CD4-positive, alpha-beta memory T cell (primary cell): ENCODE data around the gene TRMT112. TPM values are rescaled to one million over a fixed set of nuclear protein-coding genes. Genes with fewer than 3 reads are reported as not detected.

ENCODE experiments used
- CTCF ChIA-PET: fragments of 350-600 bp; sonication (Branson Sonifier 250); formaldehyde crosslinking; loops from one replicate; lab custom pipeline; 2021; ENCODE audit warnings: inconsistent platforms; ENCODE audit not compliant: partially characterized antibody; lab: Charles Lee
- POLR2A ChIA-PET: fragments of 350-600 bp; sonication (Branson Sonifier 250); formaldehyde crosslinking; loops from one replicate; lab custom pipeline; 2021; ENCODE audit not compliant: partially characterized antibody; lab: Charles Lee
- DNase-seq, 5 donors: peaks; one replicate each; pipeline versions ENCODE4 v3.0.0 to v3.0.0-alpha.2; 2020 to 2022; ENCODE audit warnings: mixed read lengths in 1 of 5
- H3K27ac ChIP-seq: one replicate; pipeline ENCODE4 v1.7.0; 2013; ENCODE audit warnings: low read depth, low read length
- H3K27me3 ChIP-seq: 2 replicates; pipeline ENCODE4 v1.7.0; 2013; ENCODE audit warnings: mild to moderate bottlenecking, low read length, moderate library complexity; ENCODE audit not compliant: insufficient read depth
- H3K36me3 ChIP-seq: 2 replicates; pipeline ENCODE4 v1.7.0; 2013; ENCODE audit warnings: mild to moderate bottlenecking, low read length, moderate library complexity; ENCODE audit not compliant: insufficient read depth
- H3K4me1 ChIP-seq: 2 replicates; pipeline ENCODE4 v1.7.0; 2013; ENCODE audit warnings: mild to moderate bottlenecking, low read length, moderate library complexity; ENCODE audit not compliant: insufficient read depth
- H3K4me3 ChIP-seq, 2 donors: one replicate each; pipeline ENCODE4 v1.7.0; 2013; ENCODE audit warnings: low read length in 2 of 2, mild to moderate bottlenecking in 1 of 2
- H3K9me3 ChIP-seq, 2 donors: one replicate each; pipeline ENCODE4 v1.7.0; 2013; ENCODE audit warnings: low read length in 2 of 2, control low read depth in 1 of 2; ENCODE audit not compliant: control insufficient read depth in 1 of 2
- H3K27ac Mint-ChIP-seq, 7 donors: one replicate each; pipeline ENCODE4 v1.8.0; 2020 to 2021; ENCODE audit warnings: mixed read lengths in 7 of 7, mild to moderate bottlenecking in 6 of 7, inconsistent platforms in 3 of 7, moderate library complexity in 3 of 7
- H3K27me3 Mint-ChIP-seq, 2 donors: one replicate each; pipeline ENCODE4 v1.8.0; 2020 to 2021; ENCODE audit warnings: mixed read lengths in 2 of 2
- H3K36me3 Mint-ChIP-seq, 2 donors: one replicate each; pipeline ENCODE4 v1.8.0; 2020 to 2021; ENCODE audit warnings: mixed read lengths in 2 of 2, inconsistent platforms in 1 of 2, mild to moderate bottlenecking in 1 of 2
- H3K4me1 Mint-ChIP-seq, 4 donors: one replicate each; pipeline ENCODE4 v1.8.0; 2020 to 2021; ENCODE audit warnings: mixed read lengths in 4 of 4, mild to moderate bottlenecking in 1 of 4
- H3K4me3 Mint-ChIP-seq, 8 donors: one replicate each; pipeline ENCODE4 v1.8.0; 2020 to 2021; ENCODE audit warnings: mixed read lengths in 8 of 8, mild to moderate bottlenecking in 7 of 8, moderate library complexity in 6 of 8, inconsistent platforms in 3 of 8
- H3K9me3 Mint-ChIP-seq, 8 donors: one replicate each; pipeline ENCODE4 v1.8.0; 2020 to 2021; ENCODE audit warnings: mixed read lengths in 8 of 8, mild to moderate bottlenecking in 5 of 8, inconsistent platforms in 3 of 8, moderate library complexity in 1 of 8
- intact Hi-C: fragments of 100-400 bp; cut with micrococcal nuclease; formaldehyde crosslinking; loops from one replicate; pipeline ENCODE4 v1.15.1; 2023
- polyA plus RNA-seq, 2 donors: library from polyadenylated mRNA; unstranded; fragments of 300-500 nt; fragmentation: Illumina TruSeq; gene quantifications; one replicate each; pipeline ENCODE4 v1.2.3, GENCODE V29; 2021
- total RNA-seq, 2 experiments: library from RNA; stranded (reverse); gene quantifications; one replicate each; pipeline ENCODE4 v1.2.3, GENCODE V29; 2021

TRMT112 gene
- total RNA-seq, result 100 to 1,000 TPM; 171 to 174 TPM
- polyA plus RNA-seq, result 100 to 1,000 TPM; 413 to 516 TPM

- intact Hi-C loops, result loop anchor here (1.0 to 5.0 kb wide), 6 partner anchors 12 to 336 kb away; partner anchors contain the start of genes CCDC88B, ESRRA, GPR137 and RPS6KA4
- H3K9me3 ChIP-seq, result no peaks in the 10 kb centered on the region
- H3K4me3 ChIP-seq, result peak within 1 kb of the TSS; percentile 68 to 72
- no peaks in the 10 kb centered on the region for H3K27me3 ChIP-seq
- peaks cover 23 to 51% (median 36%) of the 10 kb centered on the region in 4 donors for H3K4me1 Mint-ChIP-seq
- peaks cover 26% of the 10 kb centered on the region for H3K4me1 ChIP-seq
- peak within 1 kb of the TSS; percentile 95 to 99 (median 96) for H3K4me3 Mint-ChIP-seq
- H3K27ac Mint-ChIP-seq, result peak within 1 kb of the TSS; percentile 97 to 100 (median 100)
- no peaks in the 10 kb centered on the region for H3K27me3 Mint-ChIP-seq
- ChIA-PET CTCF (interaction anchor here (0.7 to 3.8 kb wide), 25 partner anchors 10 to 335 kb away, joined by 3 to 54 read pairs (median 5); partner anchors contain the start of genes CATSPERZ, CCDC88B, ESRRA and FERMT3), POLR2A (interaction anchor here (0.6 to 4.8 kb wide), 42 partner anchors 12 to 1760 kb away, joined by 3 to 153 read pairs (median 5); partner anchors contain the start of genes BAD, C11orf98, CATSPERZ and CCDC85B)
- peaks cover 20 to 41% of the 10 kb centered on the region in 2 donors for H3K36me3 Mint-ChIP-seq
- peak; percentile 95 to 100 (median 99) for DNase-seq
- peak within 1 kb of the TSS; percentile 96 for H3K27ac ChIP-seq
- H3K36me3 ChIP-seq, result peaks cover 12% of the 10 kb centered on the region
- H3K9me3 Mint-ChIP-seq, result peaks cover 0 to 2% (median 0%) of the 10 kb centered on the region in 8 donors
Observed at GRCh38 chr11:64317325-64317960, at the start of gene TRMT112. Gene TRMT112, minus strand, starts transcription at chr11:64317559. Its CDS starts 33 bp downstream, at chr11:64317526.

- no peak overlapping the region for H3K4me3 Mint-ChIP-seq
- peaks cover 0 to 9% (median 3%) of the 10 kb centered on the region in 4 donors for H3K4me1 Mint-ChIP-seq
- ChIA-PET CTCF (interaction anchor here (1.2 kb wide), 1 partner anchor 49 kb away, joined by 3 read pairs; the partner anchor contains the start of gene PRDX5), POLR2A (no interaction called here)
- H3K4me1 ChIP-seq, result no peaks in the 10 kb centered on the region
- no peak overlapping the region for H3K27ac ChIP-seq
- no peaks in the 10 kb centered on the region for H3K27me3 ChIP-seq
- no peak overlapping the region for H3K27ac Mint-ChIP-seq
- intact Hi-C loops, result no loop called here
- H3K36me3 Mint-ChIP-seq, result peaks cover 33 to 50% of the 10 kb centered on the region in 2 donors
- H3K9me3 ChIP-seq, result no peaks in the 10 kb centered on the region
- peaks cover 36% of the 10 kb centered on the region for H3K36me3 ChIP-seq
- no peak for DNase-seq
- no peaks in the 10 kb centered on the region for H3K27me3 Mint-ChIP-seq
- no peak overlapping the region for H3K4me3 ChIP-seq
- H3K9me3 Mint-ChIP-seq, result peaks cover 0 to 2% (median 0%) of the 10 kb centered on the region in 8 donors
Observed at GRCh38 chr11:64366751-64367150, 49.4 kb upstream of the TRMT112 start.

- no peak for DNase-seq
- Histone ChIP-seq H3K9me3 (no peaks in the 10 kb centered on the region), H3K4me3 (no peak overlapping the region), H3K27me3 (no peaks in the 10 kb centered on the region), H3K27ac (no peak overlapping the region), H3K36me3 (peaks cover 44% of the 10 kb centered on the region), H3K4me1 (peaks cover 8% of the 10 kb centered on the region)
- Mint-ChIP-seq H3K4me1 (peaks cover 5 to 24% (median 9%) of the 10 kb centered on the region in 4 donors), H3K4me3 (no peak overlapping the region), H3K36me3 (peaks cover 32 to 57% of the 10 kb centered on the region in 2 donors), H3K9me3 (peaks cover 0 to under 1% (median 0%) of the 10 kb centered on the region in 8 donors), H3K27me3 (no peaks in the 10 kb centered on the region), H3K27ac (no peak overlapping the region)
- intact Hi-C loops, result no loop called here
- CTCF ChIA-PET, result no interaction called here
- POLR2A ChIA-PET, result no interaction called here
Observed at GRCh38 chr11:64364911-64365310, 47.6 kb upstream of the TRMT112 start.

- Histone ChIP-seq H3K4me1 (peaks cover 13% of the 10 kb centered on the region), H3K27ac (no peak overlapping the region), H3K36me3 (peaks cover 44% of the 10 kb centered on the region), H3K27me3 (no peaks in the 10 kb centered on the region), H3K9me3 (no peaks in the 10 kb centered on the region), H3K4me3 (no peak overlapping the region)
- intact Hi-C loops, result no loop called here
- Mint-ChIP-seq H3K4me3 (no peak overlapping the region), H3K27ac (no peak overlapping the region), H3K4me1 (peaks cover 10 to 28% (median 13%) of the 10 kb centered on the region in 4 donors), H3K9me3 (no peaks in the 10 kb centered on the region), H3K27me3 (no peaks in the 10 kb centered on the region), H3K36me3 (peaks cover 30 to 59% of the 10 kb centered on the region in 2 donors)
- POLR2A ChIA-PET, result no interaction called here
- CTCF ChIA-PET, result no interaction called here
- DNase-seq, result no peak
Observed at GRCh38 chr11:64364435-64364834, 47.1 kb upstream of the TRMT112 start.

DNA sequence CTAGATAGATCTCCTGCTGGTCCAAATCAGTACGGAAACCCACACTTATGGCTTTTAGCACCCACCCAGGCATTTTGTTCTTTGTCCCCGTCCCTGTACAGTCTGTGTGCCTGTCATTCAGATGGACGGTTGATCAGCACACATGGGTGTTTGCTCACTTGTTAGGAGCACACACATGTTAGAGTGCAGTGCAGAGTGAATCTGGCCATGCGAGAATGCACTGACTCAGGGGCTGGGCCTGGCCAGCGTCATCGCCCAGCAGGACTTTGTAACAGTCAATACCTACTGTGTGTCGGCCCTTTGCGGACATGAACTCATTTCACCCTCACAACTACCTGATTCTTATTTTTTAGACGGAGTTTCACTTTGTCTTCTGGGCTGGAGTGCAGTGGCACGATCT, 45.0 kb upstream of the TRMT112 start:
- Histone ChIP-seq H3K36me3 (peaks cover 39% of the 10 kb centered on the region), H3K4me3 (no peak overlapping the region), H3K9me3 (no peaks in the 10 kb centered on the region), H3K27me3 (no peaks in the 10 kb centered on the region), H3K4me1 (peaks cover 28% of the 10 kb centered on the region), H3K27ac (no peak overlapping the region)
- ChIA-PET CTCF (interaction anchor here (1.4 kb wide), 1 partner anchor 59 kb away, joined by 4 read pairs; no protein-coding TSS in a partner anchor), POLR2A (no interaction called here)
- Mint-ChIP-seq H3K27me3 (no peaks in the 10 kb centered on the region), H3K9me3 (no peaks in the 10 kb centered on the region), H3K36me3 (peaks cover 25 to 55% of the 10 kb centered on the region in 2 donors), H3K4me1 (peaks cover 17 to 39% (median 20%) of the 10 kb centered on the region in 4 donors), H3K4me3 (peak overlapping the region in 1 of 8 donors; percentile 44), H3K27ac (peak overlapping the region in 1 of 7 donors; percentile 53)
- intact Hi-C loops, result no loop called here
- no peak for DNase-seq

GRCh38 chr11:64361659-64362058, 44.3 kb upstream of the TRMT112 start:
- no peak for DNase-seq
- peaks cover 33% of the 10 kb centered on the region for H3K36me3 ChIP-seq
- Mint-ChIP-seq H3K4me1 (peaks cover 17 to 40% (median 21%) of the 10 kb centered on the region in 4 donors), H3K9me3 (no peaks in the 10 kb centered on the region), H3K4me3 (no peak overlapping the region), H3K27me3 (no peaks in the 10 kb centered on the region), H3K36me3 (peaks cover 22 to 53% of the 10 kb centered on the region in 2 donors), H3K27ac (peak overlapping the region in 1 of 7 donors; percentile 53)
- intact Hi-C loops, result no loop called here
- no peaks in the 10 kb centered on the region for H3K9me3 ChIP-seq
- H3K4me3 ChIP-seq, result no peak overlapping the region
- H3K4me1 ChIP-seq, result peaks cover 30% of the 10 kb centered on the region
- CTCF ChIA-PET, result interaction anchor here (2.0 to 4.4 kb wide), 2 partner anchors 28 to 44 kb away, joined by 4 to 24 read pairs; partner anchors contain the start of genes PRDX5 and TRMT112
- POLR2A ChIA-PET, result interaction anchor here (7.7 kb wide), 1 partner anchor 45 kb away, joined by 69 read pairs; the partner anchor contains the start of genes PRDX5 and TRMT112
- no peaks in the 10 kb centered on the region for H3K27me3 ChIP-seq
- H3K27ac ChIP-seq, result no peak overlapping the region
